CD4-positive, alpha-beta T cell (primary cell): ENCODE results near the gene TTC28. TPM values are rescaled to one million over a fixed set of nuclear protein-coding genes. Genes with fewer than 3 reads are reported as not detected.

ENCODE experiments used
- ATAC-seq: fragments of 200-7000 bp; cut with Tn5 transposase; one replicate; pipeline ENCODE4 v1.10.0; 2022; ENCODE audit warnings: mild to moderate bottlenecking; ENCODE audit not compliant: poor library complexity
- CTCF ChIA-PET: fragments of 350-600 bp; sonication (Branson Sonifier 250); formaldehyde crosslinking; loops from one replicate; lab custom pipeline; 2021; ENCODE audit warnings: antibody characterized with exemption, inconsistent platforms; lab: Charles Lee
- POLR2A ChIA-PET: fragments of 350-600 bp; sonication (Branson Sonifier 250); formaldehyde crosslinking; loops from one replicate; lab custom pipeline; 2021; ENCODE audit warnings: antibody characterized with exemption, inconsistent platforms; lab: Charles Lee
- DNase-seq, 14 experiments: peaks; one replicate each; pipeline ENCODE4 v3.0.0-alpha.2; 2013 to 2020; ENCODE audit warnings: mixed read lengths in 2 of 14
- H3K27ac ChIP-seq, 2 donors: one replicate each; pipeline versions ENCODE4 v1.5.1 to v1.7.0; 2013; ENCODE audit warnings: low read length in 2 of 2, low read depth in 1 of 2, mild to moderate bottlenecking in 1 of 2
- H3K27me3 ChIP-seq, 2 experiments: 1 replicate in 1 of 2; 2 replicates in 1 of 2; pipeline versions ENCODE4 v1.6.1 to v1.7.0; 2013; ENCODE audit warnings: low read length in 2 of 2, control low read depth in 1 of 2, mild to moderate bottlenecking in 1 of 2, moderate library complexity in 1 of 2; ENCODE audit not compliant: insufficient read depth in 2 of 2, control insufficient read depth in 1 of 2
- H3K36me3 ChIP-seq: one replicate; pipeline ENCODE4 v1.6.1; 2013; ENCODE audit warnings: low read length, control low read depth; ENCODE audit not compliant: insufficient read depth
- H3K4me1 ChIP-seq: one replicate; pipeline ENCODE4 v1.6.1; 2013; ENCODE audit warnings: low read length, control low read depth; ENCODE audit not compliant: insufficient read depth
- H3K4me3 ChIP-seq: one replicate; pipeline ENCODE4 v1.5.1; 2013; ENCODE audit warnings: mild to moderate bottlenecking, low read length, moderate library complexity
- H3K9me3 ChIP-seq, 2 experiments: 1 replicate in 1 of 2; 2 replicates in 1 of 2; pipeline versions ENCODE4 v1.6.1 to v1.7.0; 2013; ENCODE audit warnings: low read length in 2 of 2, mild to moderate bottlenecking in 2 of 2, control low read depth in 1 of 2, moderate library complexity in 1 of 2; ENCODE audit not compliant: control insufficient read depth in 1 of 2, insufficient read depth in 1 of 2
- H3K27ac Mint-ChIP-seq: one replicate; pipeline ENCODE4 v1.8.0; 2020; ENCODE audit warnings: mixed read lengths
- H3K27me3 Mint-ChIP-seq: one replicate; pipeline ENCODE4 v1.8.0; 2021; ENCODE audit warnings: mixed read lengths
- H3K36me3 Mint-ChIP-seq: one replicate; pipeline ENCODE4 v1.8.0; 2021; ENCODE audit warnings: low read depth, mixed read lengths
- H3K4me1 Mint-ChIP-seq: one replicate; pipeline ENCODE4 v1.8.0; 2021; ENCODE audit warnings: low read depth, mixed read lengths
- H3K4me3 Mint-ChIP-seq: one replicate; pipeline ENCODE4 v1.8.0; 2020; ENCODE audit warnings: mild to moderate bottlenecking, mixed read lengths
- H3K9me3 Mint-ChIP-seq: one replicate; pipeline ENCODE4 v1.8.0; 2020; ENCODE audit warnings: mixed read lengths
- intact Hi-C, 2 experiments: fragments of 100-400 bp; cut with DNase I in 1 of 2; cut with micrococcal nuclease in 1 of 2; formaldehyde crosslinking; loops; one replicate each; pipeline versions ENCODE4 v1.15.1 to v1.9.0; 2023 to 2025; cut with DNase I, micrococcal nuclease
- total RNA-seq, 174 experiments: library from RNA in 2 of 174; stranded (reverse) in 2 of 174; gene quantifications; one replicate each; pipeline ENCODE4 v1.2.3 and lab custom pipeline; 2021 to 2026
- TF ChIP-seq, protein P1 (sequence below): fragments of 200-600 bp; IDR thresholded peaks from one replicate; pipeline ENCODE4 v1.8.0; 2022; ENCODE audit warnings: antibody characterized with exemption, mild to moderate bottlenecking

Gene TTC28
- total RNA-seq, 2 experiments from 2014 or later = 4.6 to 5.7 TPM

DNA sequence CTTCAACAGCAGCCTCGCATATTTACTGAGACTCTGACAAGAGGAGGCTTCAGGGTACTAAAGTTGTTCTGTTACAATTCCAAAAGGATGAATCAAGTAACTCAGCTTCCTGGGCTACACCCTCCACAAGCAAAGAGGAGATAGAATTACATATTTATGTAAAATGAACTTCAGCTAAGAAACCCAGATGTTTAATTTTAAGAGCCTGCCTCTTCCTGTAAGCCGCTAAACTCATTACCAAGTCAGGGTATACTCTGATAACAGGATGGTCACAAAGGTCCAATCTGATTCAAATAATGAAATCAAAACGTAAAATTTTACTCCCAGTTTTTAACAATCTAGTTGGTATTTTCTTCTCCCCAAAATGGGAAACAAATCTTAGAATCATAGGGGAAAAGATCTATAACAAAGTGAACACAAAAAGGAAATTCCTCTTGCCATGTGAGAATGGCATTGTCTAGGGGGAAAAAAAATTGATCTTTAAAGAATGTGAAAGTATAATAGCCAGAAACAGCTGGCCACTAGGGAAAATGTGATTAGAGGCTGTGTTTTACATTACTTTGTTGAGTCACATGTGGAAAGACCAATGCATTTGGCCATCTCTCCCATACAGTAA, 31.0 kb upstream of the TTC28 start:
- Histone ChIP-seq H3K27ac (no peak overlapping the region), H3K4me3 (no peak overlapping the region), H3K36me3 (no peaks in the 10 kb centered on the region), H3K4me1 (no peaks in the 10 kb centered on the region), H3K27me3 (no peaks in the 10 kb centered on the region), H3K9me3 (no peaks in the 10 kb centered on the region)
- TF ChIP-seq, protein P1, sequence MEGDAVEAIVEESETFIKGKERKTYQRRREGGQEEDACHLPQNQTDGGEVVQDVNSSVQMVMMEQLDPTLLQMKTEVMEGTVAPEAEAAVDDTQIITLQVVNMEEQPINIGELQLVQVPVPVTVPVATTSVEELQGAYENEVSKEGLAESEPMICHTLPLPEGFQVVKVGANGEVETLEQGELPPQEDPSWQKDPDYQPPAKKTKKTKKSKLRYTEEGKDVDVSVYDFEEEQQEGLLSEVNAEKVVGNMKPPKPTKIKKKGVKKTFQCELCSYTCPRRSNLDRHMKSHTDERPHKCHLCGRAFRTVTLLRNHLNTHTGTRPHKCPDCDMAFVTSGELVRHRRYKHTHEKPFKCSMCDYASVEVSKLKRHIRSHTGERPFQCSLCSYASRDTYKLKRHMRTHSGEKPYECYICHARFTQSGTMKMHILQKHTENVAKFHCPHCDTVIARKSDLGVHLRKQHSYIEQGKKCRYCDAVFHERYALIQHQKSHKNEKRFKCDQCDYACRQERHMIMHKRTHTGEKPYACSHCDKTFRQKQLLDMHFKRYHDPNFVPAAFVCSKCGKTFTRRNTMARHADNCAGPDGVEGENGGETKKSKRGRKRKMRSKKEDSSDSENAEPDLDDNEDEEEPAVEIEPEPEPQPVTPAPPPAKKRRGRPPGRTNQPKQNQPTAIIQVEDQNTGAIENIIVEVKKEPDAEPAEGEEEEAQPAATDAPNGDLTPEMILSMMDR = no peak
- Mint-ChIP-seq H3K4me1 (no peaks in the 10 kb centered on the region), H3K27me3 (no peaks in the 10 kb centered on the region), H3K4me3 (no peak overlapping the region), H3K9me3 (no peaks in the 10 kb centered on the region), H3K36me3 (peaks cover 53% of the 10 kb centered on the region), H3K27ac (no peak overlapping the region)
- DNase-seq = no peak
- intact Hi-C loops = no loop called here
- ATAC-seq = no peak
- POLR2A ChIA-PET = no interaction called here
- CTCF ChIA-PET = no interaction called here

DNA sequence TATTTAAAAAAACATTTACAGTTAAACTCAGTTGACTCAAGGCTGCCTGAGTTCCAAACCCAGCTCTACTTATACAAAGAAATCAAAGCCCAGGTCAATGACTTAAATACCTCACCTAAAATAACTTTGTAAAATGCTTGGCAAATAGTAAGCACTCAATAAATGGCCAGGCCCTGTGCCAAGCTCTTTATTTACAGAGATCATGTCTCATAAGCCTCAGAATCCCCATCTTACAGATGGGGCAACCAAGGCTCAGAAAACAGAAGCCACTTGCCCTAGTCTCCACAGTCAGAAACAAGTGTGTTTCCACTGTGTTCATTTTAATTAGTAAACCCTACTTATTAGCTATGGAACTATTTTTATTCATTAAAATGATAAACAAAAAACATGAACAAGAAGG, 30.5 kb upstream of the TTC28 start:
- POLR2A ChIA-PET = no interaction called here
- H3K36me3 ChIP-seq = no peaks in the 10 kb centered on the region
- Mint-ChIP-seq H3K27me3 (no peaks in the 10 kb centered on the region), H3K36me3 (peaks cover 53% of the 10 kb centered on the region), H3K4me1 (no peaks in the 10 kb centered on the region), H3K27ac (no peak overlapping the region), H3K4me3 (no peak overlapping the region), H3K9me3 (no peaks in the 10 kb centered on the region)
- no peaks in the 10 kb centered on the region for H3K27me3 ChIP-seq
- no peaks in the 10 kb centered on the region for H3K9me3 ChIP-seq
- intact Hi-C loops = no loop called here
- TF ChIP-seq, protein P1 = no peak
- H3K27ac ChIP-seq = no peak overlapping the region
- H3K4me1 ChIP-seq = no peaks in the 10 kb centered on the region
- CTCF ChIA-PET = interaction anchor here (0.8 kb wide), 1 partner anchor 11 kb away, joined by 4 read pairs; no protein-coding TSS in a partner anchor
- ATAC-seq (no peak), DNase-seq (no peak)
- H3K4me3 ChIP-seq = no peak overlapping the region

DNA sequence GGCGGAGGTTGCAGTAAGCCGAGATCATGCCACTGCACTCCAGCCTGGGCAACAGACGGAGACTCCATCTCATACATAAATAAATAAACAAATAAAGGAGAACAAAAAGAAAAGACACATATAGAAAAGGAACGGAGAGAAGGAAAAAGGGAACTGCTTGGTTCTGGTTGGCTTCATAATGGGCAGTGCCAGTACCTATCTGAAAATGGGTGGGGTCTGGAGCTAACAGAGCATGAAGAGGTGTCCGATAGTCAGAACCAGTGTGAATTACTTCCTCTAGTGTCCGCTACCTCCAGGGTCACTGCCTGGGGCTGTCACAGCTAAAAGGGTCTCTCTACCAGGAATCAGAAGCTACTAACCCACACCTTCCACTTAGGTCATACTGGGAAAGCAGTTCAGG, 27.2 kb upstream of the TTC28 start:
- Histone ChIP-seq H3K9me3 (no peaks in the 10 kb centered on the region), H3K36me3 (no peaks in the 10 kb centered on the region), H3K27ac (no peak overlapping the region), H3K4me1 (no peaks in the 10 kb centered on the region), H3K27me3 (no peaks in the 10 kb centered on the region), H3K4me3 (no peak overlapping the region)
- Mint-ChIP-seq H3K27me3 (no peaks in the 10 kb centered on the region), H3K4me3 (no peak overlapping the region), H3K27ac (no peak overlapping the region), H3K9me3 (no peaks in the 10 kb centered on the region), H3K4me1 (no peaks in the 10 kb centered on the region), H3K36me3 (peaks cover 62% of the 10 kb centered on the region)
- ChIA-PET POLR2A (no interaction called here), CTCF (no interaction called here)
- intact Hi-C loops = no loop called here
- no peak for DNase-seq
- no peak for ATAC-seq
- TF ChIP-seq, protein P1 = no peak
